Subcutaneous adipose tissue (tissue), 4 donors: ENCODE results near the gene LCT. TPM values are rescaled to one million over a fixed set of nuclear protein-coding genes. Genes with fewer than 3 reads are reported as not detected.

Source experiments
- CTCF ChIP-seq: fragments of 450-650 bp; IDR thresholded peaks from one replicate; pipeline ENCODE4 v1.5.1; 2016; ENCODE audit warnings: low read depth, mild to moderate bottlenecking, control low read depth, antibody characterized with exemption, moderate library complexity
- total RNA-seq, 4 donors: library from RNA; depleted of rRNA; stranded (reverse); fragments of >200 nt; gene quantifications; one replicate each; pipeline ENCODE4 v1.1.0, GENCODE V29; 2016

LCT gene
- total RNA-seq, 4 donors from 2014 or later: not detected

GRCh38 chr2:135792401-135793150 is 44.4 kb downstream of the LCT start:
- TF ChIP-seq CTCF: no peak

GRCh38 chr2:135791418-135792190 is 45.4 kb downstream of the LCT start:
- no peak for TF ChIP-seq CTCF

GRCh38 chr2:135790423-135790822 is 46.6 kb downstream of the LCT start:
- TF ChIP-seq CTCF: no peak

- TF ChIP-seq CTCF: no peak
These were observed 50.2 kb downstream of the LCT start for GRCh38 chr2:135786823-135787222.

GRCh38 chr2:135785032-135785431 is 52.0 kb downstream of the LCT start:
- no peak for TF ChIP-seq CTCF

GRCh38 chr2:135783439-135783838 is 53.5 kb downstream of the LCT start:
- TF ChIP-seq CTCF: no peak

- TF ChIP-seq CTCF: no peak
These were observed 54.8 kb downstream of the LCT start for GRCh38 chr2:135782231-135782630.
